GM18505 (cell line): ENCODE results near the gene AGFG1.
"Not testable (repeated sequence)": the region's sequence is repeated elsewhere in the genome, so short reads cannot be mapped to it uniquely, and the experiment has no call there.

Source experiments
- ATAC-seq: cut with Tn5 transposase; IDR thresholded peaks from one replicate; pipeline ENCODE4 v1.9.1; 2021; ENCODE audit not compliant: unreplicated experiment
- POLR2A ChIP-seq: IDR thresholded peaks from 4 replicates; pipeline ENCODE4 v1.6.1; 2011; ENCODE audit warnings: borderline replicate concordance; ENCODE audit not compliant: insufficient read depth, insufficient read length; ENCODE audit errors: extremely low read depth

Gene AGFG1

GRCh38 chr2:227565080-227565479 is 93.1 kb downstream of the AGFG1 start:
- no peak for TF ChIP-seq POLR2A
- no peak for ATAC-seq

DNA sequence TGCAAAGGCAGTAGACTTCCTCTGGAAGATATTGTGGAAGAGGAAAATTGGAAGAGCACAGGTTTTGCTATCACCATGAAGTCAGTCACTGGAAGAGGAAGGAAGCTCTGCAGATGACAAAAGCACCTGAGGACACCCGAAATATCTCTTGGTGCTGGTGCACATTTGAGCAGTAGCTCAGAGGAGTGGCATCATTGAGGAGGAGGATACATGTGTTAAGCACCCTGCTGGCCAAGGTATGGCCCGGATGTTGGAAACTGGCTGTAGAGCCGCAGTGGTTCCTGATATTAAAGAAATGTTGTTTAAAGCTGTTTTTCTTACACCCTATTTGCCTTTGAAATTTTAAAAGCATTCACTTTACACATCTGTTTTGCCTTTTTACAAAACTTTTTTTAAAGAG is 94.1 kb downstream of the AGFG1 start:
- no peak for TF ChIP-seq POLR2A
- ATAC-seq: no peak

- TF ChIP-seq POLR2A: no peak
- ATAC-seq: no peak
Observed at GRCh38 chr2:227568852-227569169, 96.9 kb downstream of the AGFG1 start.

GRCh38 chr2:227570615-227571014 is 98.7 kb downstream of the AGFG1 start:
- no peak for TF ChIP-seq POLR2A
- ATAC-seq: no peak

DNA sequence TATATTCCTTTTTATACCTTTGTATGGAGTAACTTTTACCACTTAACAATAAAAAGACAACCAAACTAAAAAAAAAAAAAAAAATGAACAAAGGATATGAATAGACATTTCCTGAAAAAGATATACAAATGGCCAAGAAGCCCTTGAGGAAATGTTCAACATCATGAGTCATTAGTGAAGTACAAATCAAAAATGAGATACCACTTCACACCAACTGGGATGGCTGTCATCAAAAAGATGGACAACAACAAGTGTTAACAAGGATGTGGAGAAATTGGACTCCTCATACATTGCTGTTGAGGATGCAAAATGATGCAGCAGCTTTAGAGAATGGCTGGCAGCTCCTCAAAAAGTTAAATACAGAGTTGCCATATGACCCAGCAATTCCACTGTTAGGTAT is 104.2 kb downstream of the AGFG1 start:
- no peak for ATAC-seq
- TF ChIP-seq POLR2A: no peak

DNA sequence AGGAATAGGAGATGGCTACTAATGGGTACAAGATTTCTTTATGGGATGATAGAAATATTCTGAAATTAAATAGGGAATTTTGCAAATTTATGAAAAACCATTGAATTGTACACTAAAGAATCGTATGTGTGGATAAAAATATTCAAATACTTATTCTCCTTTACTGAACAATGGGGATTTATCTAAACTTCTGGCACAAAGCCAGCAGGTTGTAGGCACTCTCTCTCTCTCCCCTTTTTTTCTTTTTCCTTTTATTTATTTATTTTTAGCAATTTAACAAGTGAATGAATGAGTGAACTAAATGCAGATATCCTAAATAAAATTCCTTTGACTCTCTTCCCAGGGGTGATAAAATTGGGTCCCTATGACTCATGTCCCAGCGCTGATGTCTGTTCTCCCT is 104.9 kb downstream of the AGFG1 start:
- ATAC-seq: no peak
- TF ChIP-seq POLR2A: no peak

DNA sequence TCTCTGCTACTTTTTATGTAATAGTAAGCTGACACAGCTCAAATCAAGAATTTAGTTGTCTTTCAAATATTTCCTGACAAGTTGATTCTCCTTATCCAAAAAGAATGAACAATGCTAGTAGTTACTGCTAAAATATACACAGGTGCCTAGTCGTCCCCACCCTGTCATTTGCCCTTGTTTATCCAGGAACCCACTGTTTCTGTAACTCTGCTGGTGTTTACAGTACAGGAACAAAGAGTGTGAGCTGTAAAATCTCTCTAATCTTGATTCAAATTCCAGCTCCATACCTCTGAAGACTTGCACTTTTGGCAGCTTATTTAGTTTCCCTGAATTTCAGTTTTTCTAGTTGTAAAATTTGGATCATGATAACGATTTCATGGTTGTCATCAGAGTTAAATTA is 105.6 kb downstream of the AGFG1 start:
- no peak for ATAC-seq

DNA sequence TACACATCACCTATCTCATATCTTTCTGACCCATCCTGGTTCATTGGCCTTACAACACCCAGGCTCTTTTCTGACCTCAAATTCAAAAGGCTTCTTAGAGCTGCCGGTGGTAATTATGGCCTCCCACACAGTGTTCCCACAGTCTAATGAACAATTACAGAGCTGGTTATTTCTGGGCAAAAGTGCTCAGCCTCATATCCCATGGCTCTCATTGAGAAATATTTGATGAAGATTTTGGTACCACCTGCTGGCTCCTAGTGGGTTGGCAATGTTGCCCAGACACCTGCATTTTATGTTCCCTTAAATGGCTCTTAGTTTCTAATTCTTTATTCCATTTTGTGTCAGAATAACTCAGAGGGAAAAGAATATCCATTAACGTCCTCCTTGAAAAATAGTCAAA is 106.7 kb downstream of the AGFG1 start:
- TF ChIP-seq POLR2A: no peak
- ATAC-seq: no peak

More for the DNA sequence above, 105.6 kb downstream of the AGFG1 start:
- TF ChIP-seq POLR2A: no peak

- ATAC-seq: no peak
- TF ChIP-seq POLR2A: no peak
Observed at GRCh38 chr2:227579791-227580190, 107.8 kb downstream of the AGFG1 start.

DNA sequence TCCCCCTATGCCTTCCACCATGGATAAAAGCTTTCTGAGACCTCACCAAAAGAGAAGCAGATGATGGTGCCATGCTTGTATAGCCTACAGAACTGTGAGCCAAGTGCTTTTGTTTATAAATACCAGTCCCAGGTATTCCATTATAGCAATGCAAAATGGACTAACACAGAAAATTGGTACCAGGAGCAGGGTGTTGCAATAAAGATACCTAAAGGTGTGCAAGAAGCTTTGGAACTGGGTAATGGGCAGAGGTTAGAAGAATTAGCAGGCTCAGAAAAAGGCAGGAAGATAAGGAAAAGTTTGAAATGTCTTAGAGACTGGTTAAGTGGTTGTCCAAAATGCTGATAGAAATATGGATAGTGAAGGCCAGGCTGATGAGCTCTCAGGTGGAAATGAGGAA is 110.4 kb downstream of the AGFG1 start:
- no peak for ATAC-seq
- no peak for TF ChIP-seq POLR2A

DNA sequence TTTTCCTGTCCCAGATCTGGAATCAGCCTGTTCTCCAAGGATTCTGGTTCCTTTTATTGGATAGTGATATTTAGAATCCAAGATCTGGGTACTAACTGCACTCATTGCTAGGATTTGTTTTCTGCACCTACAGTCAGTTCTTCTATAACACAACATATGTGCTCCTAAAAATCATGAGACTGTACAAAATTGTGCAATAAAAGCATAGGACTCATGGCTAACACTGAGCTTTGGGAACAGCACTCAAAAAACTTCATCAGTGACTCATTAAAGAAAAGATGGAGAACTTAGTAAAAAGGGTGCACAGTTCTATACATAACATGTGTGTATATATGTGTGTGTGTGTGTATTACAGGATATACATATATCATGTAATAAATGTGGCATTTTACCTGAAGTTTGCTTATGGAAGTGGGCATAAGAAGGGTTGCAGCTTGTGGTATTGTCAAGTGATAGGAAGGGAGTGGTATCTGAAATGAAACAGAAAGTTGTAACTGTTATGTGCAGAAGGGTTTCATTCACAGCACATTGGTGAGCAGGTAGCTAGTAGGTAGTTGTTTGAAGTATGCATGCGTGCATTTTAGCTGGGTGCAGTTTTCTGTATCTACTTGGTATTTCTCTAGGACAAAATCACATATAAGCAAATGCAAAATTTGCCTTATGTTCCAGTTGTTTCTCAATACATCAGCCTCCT is 120.9 kb downstream of the AGFG1 start:
- no peak for TF ChIP-seq POLR2A
- ATAC-seq: peak; percentile 83

DNA sequence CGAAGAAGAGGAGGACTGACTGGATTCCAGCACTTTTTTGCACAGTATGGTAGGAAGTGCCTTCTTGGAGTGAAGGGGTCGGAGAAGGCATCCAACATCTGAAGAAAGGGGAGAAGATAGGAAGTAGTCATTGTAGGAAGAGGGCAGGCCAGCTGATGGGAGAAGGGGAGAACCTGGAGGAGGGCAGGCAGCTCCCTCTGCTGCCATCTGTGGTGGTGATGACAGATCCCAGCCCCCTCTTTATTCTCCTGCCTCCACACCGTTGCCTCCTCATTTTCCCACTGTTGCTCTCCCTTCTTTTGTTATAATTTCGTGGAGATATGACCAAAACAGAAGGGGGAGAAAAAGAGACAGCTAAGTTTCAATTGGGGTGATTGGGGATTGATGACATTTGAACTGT is 123.8 kb downstream of the AGFG1 start:
- TF ChIP-seq POLR2A: no peak
- ATAC-seq: no peak

DNA sequence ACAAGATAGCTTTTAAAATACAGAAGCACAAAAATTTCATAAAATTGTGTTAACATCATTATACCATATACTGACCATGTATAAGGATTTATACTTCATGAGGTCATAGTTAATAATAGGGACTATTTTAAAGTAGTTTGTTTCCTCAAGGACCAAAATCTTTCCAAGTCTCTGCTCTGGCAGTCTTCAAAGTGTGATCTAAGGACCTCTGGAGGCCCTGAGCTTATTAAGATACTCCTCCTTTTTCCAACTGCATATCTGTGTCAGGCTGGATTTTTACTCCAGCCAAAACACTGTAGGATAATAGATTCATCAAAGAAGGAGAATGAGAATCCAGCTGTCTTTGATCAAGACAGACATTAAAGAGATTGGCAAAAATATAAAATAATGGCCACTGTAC is 125.1 kb downstream of the AGFG1 start:
- no peak for ATAC-seq
- no peak for TF ChIP-seq POLR2A

DNA sequence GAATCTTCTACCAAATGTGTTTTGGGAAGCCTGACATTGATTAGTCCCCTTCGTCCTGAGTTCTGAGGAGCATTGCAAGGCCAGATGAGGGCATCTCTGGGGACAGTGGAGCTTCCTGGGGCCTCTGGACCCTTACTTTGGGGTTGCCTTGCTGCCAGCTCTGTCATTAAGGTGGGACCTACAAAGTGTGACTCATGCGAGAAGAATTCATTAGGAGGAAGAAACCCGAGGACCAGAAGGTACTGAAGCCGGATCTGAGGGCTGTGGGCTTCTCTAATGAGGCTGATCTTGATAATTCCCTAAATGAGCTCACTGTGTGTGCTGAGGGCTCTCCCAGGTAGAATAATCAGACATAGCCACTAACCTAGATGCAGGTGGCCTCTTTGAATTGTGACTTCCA is 126.0 kb downstream of the AGFG1 start:
- no peak for ATAC-seq
- no peak for TF ChIP-seq POLR2A

- ATAC-seq: not testable (repeated sequence)
Observed at GRCh38 chr2:227598835-227599503, 127.0 kb downstream of the AGFG1 start, which contains the start of gene SCYGR2. SCYGR2 (plus strand) TSS chr2:227598893; CDS start chr2:227598893, 0 bp downstream.

DNA sequence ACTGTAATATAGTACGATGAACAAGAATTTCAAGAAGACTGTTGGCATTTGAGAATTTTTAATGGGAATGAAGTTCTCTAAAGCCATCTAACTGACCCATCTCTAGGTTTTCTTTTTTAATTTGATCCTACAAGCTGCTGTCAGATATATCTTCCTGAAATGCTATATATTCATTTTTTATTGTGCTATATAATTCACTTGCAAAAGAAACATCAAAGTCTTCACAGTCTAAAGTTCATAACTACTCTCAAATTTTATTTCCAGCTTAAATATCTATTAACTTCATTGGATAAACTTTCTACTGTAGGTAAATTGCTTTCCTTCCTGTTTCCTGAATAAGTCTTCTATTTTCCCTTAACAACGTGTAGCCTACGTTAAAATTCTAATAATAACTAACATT is 130.4 kb downstream of the AGFG1 start:
- no peak for ATAC-seq
- TF ChIP-seq POLR2A: no peak

DNA sequence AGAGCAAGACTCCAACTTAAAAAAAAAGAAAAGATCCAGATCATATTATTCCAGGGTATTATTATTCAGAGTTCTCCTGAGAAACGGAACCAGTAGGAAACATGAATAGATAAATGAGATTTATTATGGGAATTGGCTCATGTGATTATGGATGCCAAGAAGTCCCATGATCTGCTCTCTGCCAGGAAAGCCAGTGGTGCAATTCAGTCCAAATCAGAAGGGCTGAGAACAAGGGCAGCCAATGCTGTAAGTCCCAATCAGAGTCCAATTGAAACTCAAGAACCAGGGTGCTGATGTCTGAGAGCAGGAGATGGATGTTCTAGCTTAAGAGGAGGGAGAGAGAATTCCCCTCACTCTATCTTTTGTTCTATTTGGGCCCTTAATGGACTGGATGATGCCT is 134.5 kb downstream of the AGFG1 start:
- no peak for ATAC-seq
- no peak for TF ChIP-seq POLR2A
